PFSK-1 (cell line): Measurements from ENCODE around the gene FCRLB.

ENCODE experiments used
- FOXP2 ChIP-seq: optimal IDR thresholded peaks from 2 replicates; pipeline ENCODE3; 2011; ENCODE audit warnings: borderline replicate concordance, control low read depth, inconsistent platforms; ENCODE audit not compliant: insufficient read depth; ENCODE audit errors: extremely low read length, extremely low read depth
- POLR2AphosphoS5 ChIP-seq: IDR thresholded peaks from 2 replicates; pipeline ENCODE4 v1.6.1; 2012; ENCODE audit warnings: low read depth, mild to moderate bottlenecking, control low read depth, low read length, moderate library complexity
- REST ChIP-seq, 2 experiments: IDR thresholded peaks; 2 replicates each; pipeline versions ENCODE4 v1.6.1 to v1.8.0; 2011 to 2012; ENCODE audit warnings: low read depth in 2 of 2, low read length in 2 of 2, control low read depth in 1 of 2, inconsistent platforms in 1 of 2, mild to moderate bottlenecking in 1 of 2, moderate library complexity in 1 of 2; ENCODE audit not compliant: insufficient read depth in 1 of 2
- SIN3A ChIP-seq: IDR thresholded peaks from 2 replicates; pipeline ENCODE4 v1.6.1; 2012; ENCODE audit warnings: mild to moderate bottlenecking, low read length, moderate library complexity, borderline replicate concordance; ENCODE audit not compliant: insufficient read depth
- TAF1 ChIP-seq: IDR thresholded peaks from 2 replicates; pipeline ENCODE4 v1.6.1; 2012; ENCODE audit warnings: low read length, control low read depth, borderline replicate concordance; ENCODE audit not compliant: insufficient read depth

The FCRLB gene

GRCh38 chr1:161688946-161689345, 32.4 kb upstream of the FCRLB start:
- TF ChIP-seq TAF1: no peak
- TF ChIP-seq FOXP2: no peak
- TF ChIP-seq REST (IDR thresholded peaks at IDR 0.05; ENCODE audit: insufficient read depth in 1 of 2, low read depth in 2 of 2, low read length in 2 of 2): no peak

GRCh38 chr1:161691846-161692245, 29.5 kb upstream of the FCRLB start:
- TF ChIP-seq SIN3A (no peak), POLR2AphosphoS5 (no peak), REST (IDR thresholded peaks at IDR 0.05; ENCODE audit: insufficient read depth in 1 of 2, low read depth in 2 of 2, low read length in 2 of 2) (no peak), TAF1 (no peak), FOXP2 (no peak)

- TF ChIP-seq TAF1 (no peak), FOXP2 (no peak), POLR2AphosphoS5 (no peak), SIN3A (no peak), REST (IDR thresholded peaks at IDR 0.05; ENCODE audit: insufficient read depth in 1 of 2, low read depth in 2 of 2, low read length in 2 of 2) (no peak)
These were observed 19.1 kb upstream of the FCRLB start for GRCh38 chr1:161702250-161702649.

- no peak for TF ChIP-seq SIN3A
- no peak for TF ChIP-seq REST (IDR thresholded peaks at IDR 0.05; ENCODE audit: insufficient read depth in 1 of 2, low read depth in 2 of 2, low read length in 2 of 2)
- TF ChIP-seq FOXP2: no peak
- TF ChIP-seq POLR2AphosphoS5: no peak
- TF ChIP-seq TAF1: no peak
These were observed 15.8 kb upstream of the FCRLB start for GRCh38 chr1:161705537-161705936.

- TF ChIP-seq TAF1 (no peak), SIN3A (no peak), REST (IDR thresholded peaks at IDR 0.05; ENCODE audit: insufficient read depth in 1 of 2, low read depth in 2 of 2, low read length in 2 of 2) (no peak)
These were observed 15.2 kb upstream of the FCRLB start for GRCh38 chr1:161706113-161706481.
